ENCODE measurements around the gene CDK14. TPM values are rescaled to one million over a fixed set of nuclear protein-coding genes. Genes with fewer than 3 reads are reported as not detected.
A peak's percentile ranks its signal among the peaks of the same experiment; 100 is the strongest.

Gene CDK14
- total RNA-seq, 1 donor from 2014 or later: 52.3 TPM

- H3K27me3 Mint-ChIP-seq (ENCODE audit: insufficient read depth, low read depth): no peaks in the 10 kb centered on the region
- H3K27ac ChIP-seq: peak overlapping the region; percentile 42
- H3F3A ChIP-seq (ENCODE audit: low read depth): no peaks in the 10 kb centered on the region
- peaks cover 10% of the 10 kb centered on the region for H3K4me1 Mint-ChIP-seq
- H3K9ac ChIP-seq: no peak overlapping the region
- peak; percentile 18 for DNase-seq (ENCODE audit: low spot score)
- peaks cover 11% of the 10 kb centered on the region for H3K36me3 Mint-ChIP-seq
- no peak for TF ChIP-seq EZH2 (IDR thresholded peaks at IDR 0.05)
- TF ChIP-seq CTCF (IDR thresholded peaks at IDR 0.05): no peak
- TF ChIP-seq EZH2phosphoT487 (IDR thresholded peaks at IDR 0.05): no peak
- no peak overlapping the region for H2AFZ ChIP-seq (replicated peaks)
- peaks cover 20% of the 10 kb centered on the region for H3K4me1 ChIP-seq
- H3K9me3 Mint-ChIP-seq: peaks cover 2% of the 10 kb centered on the region
- no peak overlapping the region for H3K4me3 Mint-ChIP-seq
- no peak overlapping the region for H3K27ac Mint-ChIP-seq
- no peaks in the 10 kb centered on the region for H4K20me1 ChIP-seq (ENCODE audit: low read depth)
- peak overlapping the region; percentile 33 for H3K4me2 ChIP-seq
- H3K36me3 ChIP-seq: no peaks in the 10 kb centered on the region
- H3K9me3 ChIP-seq (ENCODE audit: low read depth): no peaks in the 10 kb centered on the region
- H3K79me2 ChIP-seq (ENCODE audit: low read depth): no peaks in the 10 kb centered on the region
- no peaks in the 10 kb centered on the region for H3K27me3 ChIP-seq
- no peak overlapping the region for H3K4me3 ChIP-seq
Observed at GRCh38 chr7:90999989-91000979, 404.2 kb downstream of the CDK14 start.

- Histone ChIP-seq H3K27ac (no peak overlapping the region), H3K9ac (no peak overlapping the region), H3F3A (ENCODE audit: low read depth) (no peaks in the 10 kb centered on the region), H3K79me2 (ENCODE audit: low read depth) (no peaks in the 10 kb centered on the region), H4K20me1 (ENCODE audit: low read depth) (no peaks in the 10 kb centered on the region), H3K36me3 (no peaks in the 10 kb centered on the region), H3K4me3 (no peak overlapping the region), H2AFZ (replicated peaks) (no peak overlapping the region), H3K4me2 (no peak overlapping the region), H3K4me1 (peaks cover 18% of the 10 kb centered on the region), H3K9me3 (ENCODE audit: low read depth) (no peaks in the 10 kb centered on the region), H3K27me3 (no peaks in the 10 kb centered on the region)
- H3K4me1 Mint-ChIP-seq: peaks cover 8% of the 10 kb centered on the region
- H3K27ac Mint-ChIP-seq: no peak overlapping the region
- TF ChIP-seq CTCF (IDR thresholded peaks at IDR 0.05): no peak
- no peak for TF ChIP-seq EZH2phosphoT487 (IDR thresholded peaks at IDR 0.05)
- no peak for TF ChIP-seq EZH2 (IDR thresholded peaks at IDR 0.05)
- H3K27me3 Mint-ChIP-seq (ENCODE audit: insufficient read depth, low read depth): no peaks in the 10 kb centered on the region
- DNase-seq (ENCODE audit: low spot score): no peak
- H3K9me3 Mint-ChIP-seq: peaks cover 6% of the 10 kb centered on the region
- H3K36me3 Mint-ChIP-seq: peaks cover 18% of the 10 kb centered on the region
- no peak overlapping the region for H3K4me3 Mint-ChIP-seq
Observed at GRCh38 chr7:91005024-91005423, 408.9 kb downstream of the CDK14 start.

DNA sequence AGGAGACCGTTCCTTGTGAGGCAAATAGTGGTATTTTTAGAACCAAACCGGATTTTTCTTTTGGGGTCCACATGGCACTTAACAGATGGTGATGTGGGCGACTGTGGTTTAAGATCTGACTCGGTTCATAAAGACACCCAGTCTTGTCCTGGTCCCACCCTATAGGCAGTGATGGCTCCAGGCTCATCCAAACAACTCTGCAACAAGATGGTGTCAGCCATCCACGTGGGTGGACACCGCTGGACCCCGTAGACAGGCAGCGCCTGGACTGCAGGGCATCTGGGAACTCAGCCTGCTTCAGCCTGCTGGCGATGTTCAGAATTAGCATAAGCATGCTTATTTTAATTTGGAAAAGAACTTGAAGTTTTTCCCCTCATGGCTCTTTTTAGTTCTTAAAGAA lies 409.7 kb downstream of the CDK14 start:
- Mint-ChIP-seq H3K9me3 (peaks cover 6% of the 10 kb centered on the region), H3K36me3 (peaks cover 18% of the 10 kb centered on the region), H3K27ac (no peak overlapping the region), H3K4me3 (no peak overlapping the region), H3K27me3 (ENCODE audit: insufficient read depth, low read depth) (no peaks in the 10 kb centered on the region), H3K4me1 (peaks cover under 1% of the 10 kb centered on the region)
- H3F3A ChIP-seq (ENCODE audit: low read depth): no peaks in the 10 kb centered on the region
- peaks cover 9% of the 10 kb centered on the region for H3K4me1 ChIP-seq
- H3K27ac ChIP-seq: no peak overlapping the region
- H3K36me3 ChIP-seq: no peaks in the 10 kb centered on the region
- no peak overlapping the region for H2AFZ ChIP-seq (replicated peaks)
- H4K20me1 ChIP-seq (ENCODE audit: low read depth): no peaks in the 10 kb centered on the region
- H3K9ac ChIP-seq: no peak overlapping the region
- no peaks in the 10 kb centered on the region for H3K27me3 ChIP-seq
- H3K9me3 ChIP-seq (ENCODE audit: low read depth): no peaks in the 10 kb centered on the region
- no peak for DNase-seq (ENCODE audit: low spot score)
- H3K4me2 ChIP-seq: no peak overlapping the region
- TF ChIP-seq CTCF (IDR thresholded peaks at IDR 0.05): no peak
- TF ChIP-seq EZH2 (IDR thresholded peaks at IDR 0.05): no peak
- TF ChIP-seq EZH2phosphoT487 (IDR thresholded peaks at IDR 0.05): no peak
- no peak overlapping the region for H3K4me3 ChIP-seq
- H3K79me2 ChIP-seq (ENCODE audit: low read depth): no peaks in the 10 kb centered on the region
